Measurements from ENCODE around the gene ERBB4.
A peak's percentile ranks its signal among the peaks of the same experiment; 100 is the strongest.

Gene ERBB4

GRCh38 chr2:212156088-212156487 lies 382.5 kb downstream of the ERBB4 start:
- DNase-seq = no peak
- no peak overlapping the region for H3K4me3 ChIP-seq (ENCODE audit: low read depth, low read length)
- no peak overlapping the region for H3K27ac ChIP-seq
- H3K36me3 ChIP-seq = no peaks in the 10 kb centered on the region
- H3K27me3 ChIP-seq (ENCODE audit: insufficient read depth, low read depth, severe bottlenecking) = no peaks in the 10 kb centered on the region
- no peak for TF ChIP-seq CTCF (IDR thresholded peaks at IDR 0.05; ENCODE audit: low read depth, low read length)
- H3K9me3 ChIP-seq (ENCODE audit: severe bottlenecking) = no peaks in the 10 kb centered on the region

- Histone ChIP-seq H3K36me3 (no peaks in the 10 kb centered on the region), H3K4me3 (ENCODE audit: low read depth, low read length) (no peak overlapping the region), H3K9me3 (ENCODE audit: severe bottlenecking) (no peaks in the 10 kb centered on the region), H3K27ac (no peak overlapping the region), H3K27me3 (ENCODE audit: insufficient read depth, low read depth, severe bottlenecking) (no peaks in the 10 kb centered on the region)
- TF ChIP-seq CTCF (IDR thresholded peaks at IDR 0.05; ENCODE audit: low read depth, low read length) = no peak
- peak; percentile 8 for DNase-seq
Observed at GRCh38 chr2:212154477-212154878, 384.1 kb downstream of the ERBB4 start.

GRCh38 chr2:212153923-212154322 lies 384.7 kb downstream of the ERBB4 start:
- Histone ChIP-seq H3K27me3 (ENCODE audit: insufficient read depth, low read depth, severe bottlenecking) (no peaks in the 10 kb centered on the region), H3K4me3 (ENCODE audit: low read depth, low read length) (no peak overlapping the region), H3K27ac (no peak overlapping the region), H3K36me3 (no peaks in the 10 kb centered on the region), H3K9me3 (ENCODE audit: severe bottlenecking) (no peaks in the 10 kb centered on the region)
- no peak for DNase-seq
- no peak for TF ChIP-seq CTCF (IDR thresholded peaks at IDR 0.05; ENCODE audit: low read depth, low read length)

- Histone ChIP-seq H3K27me3 (ENCODE audit: insufficient read depth, low read depth, severe bottlenecking) (no peaks in the 10 kb centered on the region), H3K9me3 (ENCODE audit: severe bottlenecking) (no peaks in the 10 kb centered on the region), H3K4me3 (ENCODE audit: low read depth, low read length) (no peak overlapping the region), H3K36me3 (no peaks in the 10 kb centered on the region), H3K27ac (no peak overlapping the region)
- no peak for TF ChIP-seq CTCF (IDR thresholded peaks at IDR 0.05; ENCODE audit: low read depth, low read length)
- DNase-seq = no peak
Observed at GRCh38 chr2:212147921-212148513, 390.6 kb downstream of the ERBB4 start.

GRCh38 chr2:212146416-212146815 lies 392.2 kb downstream of the ERBB4 start:
- DNase-seq = no peak
- H3K27me3 ChIP-seq (ENCODE audit: insufficient read depth, low read depth, severe bottlenecking) = no peaks in the 10 kb centered on the region
- TF ChIP-seq CTCF (IDR thresholded peaks at IDR 0.05; ENCODE audit: low read depth, low read length) = no peak
- H3K4me3 ChIP-seq (ENCODE audit: low read depth, low read length) = no peak overlapping the region
- no peaks in the 10 kb centered on the region for H3K9me3 ChIP-seq (ENCODE audit: severe bottlenecking)
- H3K27ac ChIP-seq = no peak overlapping the region
- H3K36me3 ChIP-seq = no peaks in the 10 kb centered on the region

- H3K27me3 ChIP-seq (ENCODE audit: insufficient read depth, low read depth, severe bottlenecking) = no peaks in the 10 kb centered on the region
- no peak overlapping the region for H3K27ac ChIP-seq
- DNase-seq = no peak
- H3K36me3 ChIP-seq = no peaks in the 10 kb centered on the region
- H3K4me3 ChIP-seq (ENCODE audit: low read depth, low read length) = no peak overlapping the region
- H3K9me3 ChIP-seq (ENCODE audit: severe bottlenecking) = no peaks in the 10 kb centered on the region
- no peak for TF ChIP-seq CTCF (IDR thresholded peaks at IDR 0.05; ENCODE audit: low read depth, low read length)
Observed at GRCh38 chr2:212145121-212145520, 393.5 kb downstream of the ERBB4 start.
